WERI-Rb-1 (cell line): Measurements from ENCODE around the gene COL4A1.
A peak's percentile ranks its signal among the peaks of the same experiment; 100 is the strongest.

Experiments used
- DNase-seq: peaks from one replicate; pipeline ENCODE4 v3.0.0-alpha.2; 2020
- H3K27ac ChIP-seq: fragments of 250-450 bp; sonication (Bioruptor Pico); 2 replicates; pipeline ENCODE4 v1.5.1; 2020; ENCODE audit warnings: mild to moderate bottlenecking, moderate library complexity
- H3K27me3 ChIP-seq: fragments of 250-450 bp; sonication (Bioruptor Pico); 2 replicates; pipeline ENCODE4 v1.5.1; 2021; ENCODE audit warnings: mild to moderate bottlenecking, low read depth, moderate library complexity; ENCODE audit not compliant: insufficient read depth, severe bottlenecking
- H3K36me3 ChIP-seq: fragments of 250-450 bp; sonication (Bioruptor Pico); 2 replicates; pipeline ENCODE4 v1.5.1; 2020; ENCODE audit warnings: mild to moderate bottlenecking, moderate library complexity
- H3K4me3 ChIP-seq: 2 replicates; pipeline ENCODE4 v1.5.1; 2011; ENCODE audit warnings: low read depth, mild to moderate bottlenecking, control low read depth, low read length
- H3K9me3 ChIP-seq: fragments of 250-450 bp; sonication (Bioruptor Pico); 2 replicates; pipeline ENCODE4 v1.5.1; 2021; ENCODE audit warnings: mild to moderate bottlenecking, moderate library complexity; ENCODE audit not compliant: severe bottlenecking
- TF ChIP-seq, protein P1 (sequence below): IDR thresholded peaks from 2 replicates; pipeline ENCODE4 v1.5.1; 2011; ENCODE audit warnings: low read depth, mild to moderate bottlenecking, control low read depth, inconsistent platforms, low read length

The COL4A1 gene

DNA sequence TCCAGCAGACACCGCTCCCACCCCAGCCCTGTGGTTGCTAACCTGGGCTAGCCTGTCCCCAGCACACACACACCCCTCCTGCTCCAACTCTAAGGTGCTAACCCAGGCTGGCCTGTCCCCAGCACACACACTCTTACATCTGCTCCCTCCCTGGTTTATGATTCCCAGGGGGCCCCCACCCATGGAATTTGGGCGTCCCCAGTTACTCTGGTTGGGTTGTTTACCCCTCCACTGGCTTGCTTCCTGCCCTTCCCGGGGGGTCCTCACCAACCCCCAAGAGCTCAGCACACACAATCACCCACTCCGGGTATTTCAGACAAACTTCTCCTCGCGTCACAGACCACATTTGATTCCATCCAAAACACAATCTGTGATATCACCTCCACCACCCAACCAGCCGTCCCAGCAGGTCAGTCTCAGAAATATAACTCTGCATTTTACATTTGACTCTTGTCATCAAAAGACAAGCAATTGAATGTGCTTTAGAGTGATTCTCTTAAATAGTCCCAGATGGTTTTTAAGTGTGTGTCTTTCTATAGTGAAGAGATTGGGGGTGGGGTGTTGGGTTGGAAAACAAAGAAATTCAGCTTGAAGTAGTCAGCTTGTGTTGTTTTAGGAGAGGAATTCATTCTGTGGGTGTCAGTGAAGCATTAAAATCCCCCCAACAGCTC lies 20.2 kb upstream of the COL4A1 start:
- H3K27me3 ChIP-seq, result no peaks in the 10 kb centered on the region
- no peaks in the 10 kb centered on the region for H3K9me3 ChIP-seq
- DNase-seq, result no peak
- no peak overlapping the region for H3K4me3 ChIP-seq
- no peak overlapping the region for H3K27ac ChIP-seq
- TF ChIP-seq, protein P1, sequence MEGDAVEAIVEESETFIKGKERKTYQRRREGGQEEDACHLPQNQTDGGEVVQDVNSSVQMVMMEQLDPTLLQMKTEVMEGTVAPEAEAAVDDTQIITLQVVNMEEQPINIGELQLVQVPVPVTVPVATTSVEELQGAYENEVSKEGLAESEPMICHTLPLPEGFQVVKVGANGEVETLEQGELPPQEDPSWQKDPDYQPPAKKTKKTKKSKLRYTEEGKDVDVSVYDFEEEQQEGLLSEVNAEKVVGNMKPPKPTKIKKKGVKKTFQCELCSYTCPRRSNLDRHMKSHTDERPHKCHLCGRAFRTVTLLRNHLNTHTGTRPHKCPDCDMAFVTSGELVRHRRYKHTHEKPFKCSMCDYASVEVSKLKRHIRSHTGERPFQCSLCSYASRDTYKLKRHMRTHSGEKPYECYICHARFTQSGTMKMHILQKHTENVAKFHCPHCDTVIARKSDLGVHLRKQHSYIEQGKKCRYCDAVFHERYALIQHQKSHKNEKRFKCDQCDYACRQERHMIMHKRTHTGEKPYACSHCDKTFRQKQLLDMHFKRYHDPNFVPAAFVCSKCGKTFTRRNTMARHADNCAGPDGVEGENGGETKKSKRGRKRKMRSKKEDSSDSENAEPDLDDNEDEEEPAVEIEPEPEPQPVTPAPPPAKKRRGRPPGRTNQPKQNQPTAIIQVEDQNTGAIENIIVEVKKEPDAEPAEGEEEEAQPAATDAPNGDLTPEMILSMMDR, result no peak
- no peaks in the 10 kb centered on the region for H3K36me3 ChIP-seq

DNA sequence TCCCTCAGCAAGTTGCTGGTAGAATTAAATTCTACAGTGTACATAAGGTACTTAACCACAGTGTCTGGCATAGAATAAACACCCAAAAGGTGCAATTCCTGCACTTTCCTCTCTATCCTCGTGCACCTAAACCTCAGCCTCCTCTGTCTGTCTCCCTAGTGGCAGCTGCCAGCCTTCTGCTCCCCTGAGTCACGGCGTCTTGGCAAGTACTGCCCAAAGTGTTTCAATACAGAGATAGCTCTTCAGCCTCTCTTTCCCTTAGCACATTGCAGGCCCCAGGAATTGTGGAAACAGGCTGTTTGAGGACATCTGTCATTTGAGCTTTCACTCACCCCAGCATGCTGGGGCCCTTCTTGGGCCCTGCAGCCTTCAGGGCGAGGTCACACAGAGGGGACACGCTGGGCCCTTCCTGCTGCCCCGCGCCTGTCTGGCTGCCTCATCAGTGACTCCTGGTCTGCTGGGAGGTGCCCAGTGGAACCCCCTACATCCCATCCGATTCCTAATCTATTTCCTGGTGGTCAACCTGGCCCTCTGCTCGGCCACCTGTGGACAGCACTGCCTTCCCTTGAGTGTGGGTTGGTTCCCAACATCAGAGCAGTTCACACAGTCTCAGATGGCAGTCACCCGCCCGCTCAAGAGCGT lies 19.4 kb upstream of the COL4A1 start:
- Histone ChIP-seq H3K36me3 (no peaks in the 10 kb centered on the region; the same call in 1 of the 2 replicates), H3K4me3 (no peak overlapping the region), H3K27ac (no peak overlapping the region), H3K27me3 (no peaks in the 10 kb centered on the region), H3K9me3 (no peaks in the 10 kb centered on the region)
- DNase-seq, result no peak
- TF ChIP-seq, protein P1, result no peak

- no peak overlapping the region for H3K4me3 ChIP-seq
- TF ChIP-seq, protein P1, result 0 out of 2 replicates have a peak, but pooled peaks have one; percentile 21
- DNase-seq, result no peak
- H3K9me3 ChIP-seq, result no peaks in the 10 kb centered on the region
- no peaks in the 10 kb centered on the region for H3K27me3 ChIP-seq
- H3K27ac ChIP-seq, result no peak overlapping the region
- no peaks in the 10 kb centered on the region; the same call in 1 of the 2 replicates for H3K36me3 ChIP-seq
Observed at GRCh38 chr13:110324026-110324749, 17.2 kb upstream of the COL4A1 start.

GRCh38 chr13:110323172-110323891 lies 16.4 kb upstream of the COL4A1 start:
- Histone ChIP-seq H3K9me3 (no peaks in the 10 kb centered on the region), H3K27ac (no peak overlapping the region), H3K36me3 (no peaks in the 10 kb centered on the region; the same call in 1 of the 2 replicates), H3K27me3 (no peaks in the 10 kb centered on the region), H3K4me3 (no peak overlapping the region)
- TF ChIP-seq, protein P1, result 0 out of 2 replicates have a peak, but pooled peaks have one; percentile 21
- no peak for DNase-seq

- Histone ChIP-seq H3K9me3 (no peaks in the 10 kb centered on the region), H3K4me3 (no peak overlapping the region), H3K27ac (no peak overlapping the region), H3K36me3 (peaks cover 4% of the 10 kb centered on the region), H3K27me3 (no peaks in the 10 kb centered on the region)
- TF ChIP-seq, protein P1, result no peak
- no peak for DNase-seq
Observed at GRCh38 chr13:110322828-110323171, 15.8 kb upstream of the COL4A1 start.
